GM21367 (cell line): Measurements from ENCODE around the gene TMEM182.
A peak's percentile ranks its signal among the peaks of the same experiment; 100 is the strongest.

Experiments
- ATAC-seq: cut with Tn5 transposase; IDR thresholded peaks from one replicate; pipeline ENCODE4 v1.9.1; 2021; ENCODE audit not compliant: unreplicated experiment

The TMEM182 gene

GRCh38 chr2:102761763-102762162 is at the start of gene TMEM182:
Gene TMEM182, plus strand, starts transcription at chr2:102762031. Its CDS starts 187 bp downstream, at chr2:102762218.
- no peak for ATAC-seq

GRCh38 chr2:102717308-102718018 is 44.4 kb upstream of the TMEM182 start:
- no peak for ATAC-seq

- no peak for ATAC-seq
Measured at GRCh38 chr2:102718387-102719316, 43.2 kb upstream of the TMEM182 start.

GRCh38 chr2:102724016-102724490 is 37.8 kb upstream of the TMEM182 start:
- ATAC-seq: no peak

- no peak for ATAC-seq
Measured at GRCh38 chr2:102724553-102724952, 37.3 kb upstream of the TMEM182 start.

- ATAC-seq: no peak
Measured at GRCh38 chr2:102726128-102727087, 35.4 kb upstream of the TMEM182 start.

- ATAC-seq: no peak
Measured at GRCh38 chr2:102735416-102736109, 26.3 kb upstream of the TMEM182 start.

GRCh38 chr2:102736110-102736409 is 25.8 kb upstream of the TMEM182 start:
- ATAC-seq: peak; percentile 18

- ATAC-seq: peak; percentile 89
Measured at GRCh38 chr2:102736410-102737409, 25.1 kb upstream of the TMEM182 start.

- ATAC-seq: peak; percentile 48
Measured at GRCh38 chr2:102737431-102737830, 24.4 kb upstream of the TMEM182 start.

- ATAC-seq: no peak
Measured at GRCh38 chr2:102743259-102743658, 18.6 kb upstream of the TMEM182 start.

GRCh38 chr2:102748107-102748506 is 13.7 kb upstream of the TMEM182 start:
- ATAC-seq: no peak

GRCh38 chr2:102749938-102750337 is 11.9 kb upstream of the TMEM182 start:
- ATAC-seq: peak; percentile 64

- no peak for ATAC-seq
Measured at GRCh38 chr2:102753563-102754159, 8.2 kb upstream of the TMEM182 start.

GRCh38 chr2:102754456-102755145 is 7.2 kb upstream of the TMEM182 start:
- ATAC-seq: no peak

- ATAC-seq: no peak
Measured at GRCh38 chr2:102755284-102755683, 6.5 kb upstream of the TMEM182 start.

- ATAC-seq: no peak
Measured at GRCh38 chr2:102758439-102758838, 3.4 kb upstream of the TMEM182 start.

GRCh38 chr2:102764083-102764482 is 2.3 kb downstream of the TMEM182 start:
- ATAC-seq: no peak
